GM21723 (cell line): ENCODE results near the gene SSR2.
"Not testable (repeated sequence)": the region's sequence is repeated elsewhere in the genome, so short reads cannot be mapped to it uniquely, and the experiment has no call there.

Experiments
- ATAC-seq: cut with Tn5 transposase; IDR thresholded peaks from one replicate; pipeline ENCODE4 v1.9.1; 2021; ENCODE audit warnings: mild to moderate bottlenecking, moderate library complexity; ENCODE audit not compliant: unreplicated experiment

SSR2 gene

GRCh38 chr1:156048663-156049258, 28.0 kb upstream of the SSR2 start:
- ATAC-seq: no peak

- ATAC-seq: no peak
Observed at GRCh38 chr1:156045076-156045475, 24.3 kb upstream of the SSR2 start.

GRCh38 chr1:156042828-156043227, 22.1 kb upstream of the SSR2 start:
- ATAC-seq: no peak

DNA sequence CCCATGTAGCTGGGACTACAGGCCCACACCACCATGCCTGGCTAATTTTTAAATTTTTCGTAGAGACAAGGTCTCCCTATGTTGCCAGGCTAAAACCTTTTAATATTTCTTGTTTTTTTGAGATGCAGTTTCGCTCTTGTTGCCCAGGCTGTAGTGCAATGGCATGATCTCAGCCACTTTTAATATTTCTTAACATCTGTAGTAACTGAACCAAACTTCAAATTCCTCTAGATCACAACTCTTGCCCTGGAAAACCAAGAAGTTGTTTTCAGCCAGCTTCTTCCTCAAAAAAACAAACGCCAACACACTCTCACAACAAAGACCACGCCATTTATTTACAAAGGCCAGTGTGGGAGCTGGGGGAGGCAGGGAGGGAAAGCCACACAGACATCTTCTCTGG, 14.2 kb upstream of the SSR2 start:
- ATAC-seq: not testable (repeated sequence)

GRCh38 chr1:156033011-156033410, 12.3 kb upstream of the SSR2 start:
- no peak for ATAC-seq

DNA sequence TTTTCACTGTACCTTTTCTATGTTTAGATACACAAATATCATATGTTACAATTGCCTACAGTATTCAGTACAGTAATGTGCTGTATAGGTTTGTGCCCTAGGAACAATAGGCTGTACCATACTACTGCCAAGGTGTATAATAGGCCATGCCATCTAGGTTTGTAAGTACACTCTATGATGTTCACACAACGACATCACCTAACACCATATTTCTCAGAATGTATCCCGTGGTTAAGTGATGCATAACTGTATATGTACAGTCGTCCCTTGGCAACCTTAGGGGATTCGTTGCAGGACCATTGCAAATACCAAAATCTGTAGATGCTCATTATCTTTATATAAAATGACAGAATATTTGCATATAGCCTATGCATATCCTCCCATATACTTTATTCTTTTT, 5.8 kb upstream of the SSR2 start:
- no peak for ATAC-seq

GRCh38 chr1:156025876-156026275, 5.1 kb upstream of the SSR2 start:
- no peak for ATAC-seq

DNA sequence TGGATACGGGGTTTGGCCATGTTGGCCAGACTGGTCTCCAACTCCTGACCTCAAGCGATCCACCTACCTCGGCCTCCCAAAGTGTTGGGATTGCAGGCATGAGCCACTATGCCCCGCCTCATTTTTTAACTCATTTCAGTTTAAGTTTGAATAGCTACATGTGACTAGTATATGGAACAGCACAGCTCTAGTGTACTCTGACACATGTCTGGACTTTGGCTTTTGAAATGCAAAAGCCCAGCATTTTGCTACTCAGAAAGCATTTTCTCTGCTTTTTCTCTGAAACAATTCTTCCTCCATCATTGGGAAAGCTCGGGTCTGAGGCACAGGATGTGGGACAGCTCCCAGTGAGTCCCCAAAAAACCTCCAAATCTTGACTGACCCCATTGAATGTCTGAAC, 4.0 kb upstream of the SSR2 start:
- ATAC-seq: no peak

- no peak for ATAC-seq
Observed at GRCh38 chr1:156021954-156022353, 1.2 kb upstream of the SSR2 start.

DNA sequence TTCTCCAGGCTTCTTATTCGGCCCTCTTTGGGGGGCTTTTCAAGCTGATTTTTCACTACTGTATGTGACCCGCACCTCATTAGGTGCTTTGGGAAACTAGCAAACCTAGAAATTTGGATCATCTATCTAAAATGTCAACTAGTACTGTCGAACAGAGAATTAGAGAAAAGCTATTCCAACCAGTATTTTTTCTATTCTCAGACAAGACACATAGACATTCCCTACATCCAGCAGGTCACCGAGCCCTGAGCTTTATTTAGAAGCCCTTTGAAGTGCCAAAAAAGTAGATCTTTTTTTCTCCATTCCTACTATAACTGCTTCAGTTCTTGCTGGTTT, 310 bp upstream of the SSR2 start:
- no peak for ATAC-seq

- no peak for ATAC-seq
Observed at GRCh38 chr1:156019946-156020292, 832 bp downstream of the SSR2 start.

DNA sequence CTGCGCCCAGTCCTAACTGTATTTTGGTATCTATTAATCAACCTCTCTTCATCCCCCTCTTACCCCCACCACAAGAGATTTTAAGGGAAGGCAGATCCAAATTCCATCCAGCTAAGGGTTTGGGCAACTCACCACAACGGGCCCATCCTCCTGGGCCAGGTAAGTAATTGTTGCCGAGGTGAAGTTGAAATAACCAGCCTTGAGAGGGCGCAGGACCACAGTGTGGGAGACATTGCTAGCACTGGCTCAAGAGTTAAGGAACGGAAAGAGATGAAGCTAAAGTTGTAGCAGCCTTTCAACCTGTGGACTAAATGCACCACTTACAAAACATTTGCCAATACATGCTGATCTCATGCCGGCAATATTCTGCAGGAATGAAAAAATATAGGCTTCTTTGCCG, 5.9 kb downstream of the SSR2 start:
- ATAC-seq: no peak

GRCh38 chr1:156012051-156012817, 8.5 kb downstream of the SSR2 start:
- peak; percentile 82 for ATAC-seq

DNA sequence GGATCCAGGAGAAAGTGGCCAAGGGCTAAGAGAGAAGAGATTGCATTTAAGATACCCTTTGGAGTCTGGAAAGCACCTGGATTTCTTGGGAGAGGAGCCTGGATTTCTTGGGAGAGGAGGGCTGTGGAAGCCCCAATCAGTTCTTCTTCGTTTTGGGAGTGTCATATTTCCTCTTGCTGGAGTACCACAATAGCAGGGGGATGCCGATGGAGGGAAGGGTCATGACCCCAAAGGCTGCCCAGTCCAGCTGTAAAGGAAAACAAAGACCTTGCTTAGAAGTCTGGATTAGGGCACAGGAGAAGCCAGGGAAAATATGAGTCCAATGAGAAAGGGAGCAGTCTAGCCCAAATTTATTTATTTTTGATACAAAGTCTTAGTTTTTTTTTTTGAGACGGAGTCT, 11.3 kb downstream of the SSR2 start:
- ATAC-seq: no peak

GRCh38 chr1:156006666-156007376, 13.9 kb downstream of the SSR2 start:
- no peak for ATAC-seq

- ATAC-seq: no peak
Observed at GRCh38 chr1:156004843-156005584, 15.7 kb downstream of the SSR2 start.

DNA sequence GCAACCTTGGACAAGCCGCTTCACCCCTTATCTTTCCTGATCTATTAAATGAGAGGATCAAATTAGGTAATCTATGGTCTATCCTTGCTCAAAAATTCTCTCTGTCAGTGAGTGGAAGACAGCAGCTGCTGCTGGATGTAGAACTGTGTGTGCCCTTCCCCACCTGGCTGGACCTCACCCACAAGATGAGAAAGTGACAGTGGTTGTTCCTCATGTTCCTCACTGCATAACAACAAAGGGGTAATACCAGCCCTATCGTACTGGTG, 16.9 kb downstream of the SSR2 start:
- no peak for ATAC-seq

GRCh38 chr1:156002188-156002911, 18.4 kb downstream of the SSR2 start:
- no peak for ATAC-seq

DNA sequence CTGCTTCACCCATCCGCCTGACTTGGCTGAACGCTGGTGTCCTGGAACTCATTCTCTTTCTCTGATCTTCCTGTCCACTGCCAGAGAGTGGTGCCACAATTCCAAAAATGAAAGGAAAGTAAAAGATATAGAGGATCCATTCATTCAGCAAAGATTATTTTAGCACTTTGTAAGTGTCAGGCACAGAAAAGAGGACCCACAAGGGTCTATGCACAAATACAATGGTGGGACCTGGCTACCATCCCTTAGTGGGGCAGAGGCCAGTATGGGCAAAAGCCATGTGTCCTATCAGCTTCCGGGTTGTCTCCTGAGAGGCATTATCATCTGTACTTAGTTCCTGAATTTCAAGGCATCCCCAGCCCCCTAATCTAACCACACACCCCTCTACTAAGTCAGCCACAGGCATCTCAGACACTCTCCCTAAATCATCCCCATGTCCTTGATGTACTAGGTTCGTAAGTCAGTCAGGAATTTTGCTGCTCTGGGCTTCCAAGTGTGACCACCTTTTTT, 19.0 kb downstream of the SSR2 start:
- ATAC-seq: no peak

DNA sequence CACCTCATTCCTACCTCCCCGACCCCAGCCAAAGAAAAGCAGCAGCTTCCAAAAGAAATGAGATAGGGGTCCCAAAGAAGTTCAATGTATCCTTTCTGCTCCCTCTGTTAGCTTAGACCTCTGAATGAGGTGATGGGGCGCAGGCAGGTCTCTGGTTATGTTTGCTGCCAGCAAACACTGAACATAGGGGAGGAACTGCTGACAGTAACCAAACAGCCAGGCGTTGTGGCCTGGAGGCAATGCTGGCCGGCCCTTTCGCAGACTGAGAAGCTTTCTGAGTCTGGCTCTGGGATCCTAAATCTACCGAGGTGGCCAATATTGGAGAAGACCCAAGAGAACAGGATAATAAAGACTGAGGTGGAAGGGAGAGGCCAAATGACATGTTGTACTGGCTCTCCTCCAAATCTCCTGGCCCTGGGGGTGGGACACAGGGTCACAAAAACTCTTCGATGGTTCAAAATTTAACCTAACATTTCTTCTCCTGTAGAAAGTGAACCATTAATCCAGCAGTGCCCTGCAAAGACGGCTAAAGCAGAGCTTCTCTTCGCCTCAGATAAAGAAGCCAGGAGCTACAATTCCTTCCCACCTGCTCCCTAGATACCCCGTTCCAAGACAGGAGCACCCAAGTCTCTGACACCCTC, 19.6 kb downstream of the SSR2 start:
- no peak for ATAC-seq

GRCh38 chr1:155999964-156000363, 20.8 kb downstream of the SSR2 start:
- ATAC-seq: no peak
